Psoas muscle (tissue), 8 donors: ENCODE data around the gene CCNY. TPM values are rescaled to one million over a fixed set of nuclear protein-coding genes. Genes with fewer than 3 reads are reported as not detected.
A peak's percentile ranks its signal among the peaks of the same experiment; 100 is the strongest.

Source experiments
- ATAC-seq, 4 donors: fragments of 200-7000 bp; cut with Tn5 transposase; one replicate each; pipeline ENCODE4 v1.9.1; 2020; ENCODE audit warnings: moderate library complexity in 3 of 4, mild to moderate bottlenecking in 2 of 4
- DNase-seq, 2 donors: peaks; one replicate each; pipeline ENCODE4 v3.0.0-alpha.2; 2020
- H3K27ac ChIP-seq: fragments of 200-600 bp; one replicate; pipeline ENCODE4 v1.8.0; 2022
- H3K27me3 ChIP-seq, 3 donors: fragments of 200-600 bp in 1 of 3; one replicate each; pipeline versions ENCODE4 v1.6.1 to v1.8.0; 2013 to 2022; ENCODE audit warnings: low read length in 2 of 3, mild to moderate bottlenecking in 2 of 3, moderate library complexity in 1 of 3; ENCODE audit not compliant: insufficient read depth in 3 of 3
- H3K36me3 ChIP-seq, 2 donors: fragments of 200-600 bp in 1 of 2; one replicate each; pipeline versions ENCODE4 v1.6.1 to v1.8.0; 2013 to 2022; ENCODE audit warnings: low read depth in 1 of 2, mild to moderate bottlenecking in 1 of 2, moderate library complexity in 1 of 2; ENCODE audit not compliant: insufficient read depth in 1 of 2
- H3K4me1 ChIP-seq: fragments of 200-600 bp; one replicate; pipeline ENCODE4 v1.8.0; 2022
- H3K4me3 ChIP-seq: fragments of 200-600 bp; one replicate; pipeline ENCODE4 v1.8.0; 2022; ENCODE audit warnings: mild to moderate bottlenecking
- H3K9me3 ChIP-seq: fragments of 200-600 bp; one replicate; pipeline ENCODE4 v1.8.0; 2022
- WGBS, 3 donors: extraction: QIAGEN DNeasy Blood & Tissue Kit; methylation state at CpG; one replicate each; pipeline versions ENCODE4 v1.1.6 to v1.1.7; 2013; 5-methylcytosine and 5-hydroxymethylcytosine counted together
- intact Hi-C, 2 donors: fragments of 100-400 bp; cut with DNase I; formaldehyde crosslinking; loops; one replicate each; pipeline versions ENCODE4 v1.11.0 to v1.14.2; 2022
- polyA plus RNA-seq, 3 donors: library from polyadenylated mRNA; stranded (reverse); fragments of 200-250 nt; gene quantifications; one replicate each; pipeline ENCODE4 v1.2.3, GENCODE V29; 2013
- total RNA-seq, 4 donors: library from RNA; stranded (reverse); fragmentation: NEBNext Ultra II Directional in 2 of 4; extraction: Animal tissue kit (Norgen Biotek cat#: 25700) in 2 of 4; gene quantifications; one replicate each; pipeline versions ENCODE4 v1.2.1 to v1.2.4, GENCODE V29; 2021 to 2023
- TF ChIP-seq, protein P1 (sequence below): fragments of 200-600 bp; IDR thresholded peaks from one replicate; pipeline ENCODE4 v1.8.0; 2022; ENCODE audit warnings: antibody characterized with exemption
- donor health status: healthy with polysubstance abuse.
- donor health status: DM: no; HTN: no; CAD: no; lungs with moderate emphysema.
- donor health status: Bipolar disorder and iron deficiency.
- donor health status: healthy.
- donor health status: DM: yes; HTN: yes; CAD: no.
- donor health status: DM: no; HTN: no; CAD: no.
- donor health status: DM: no; HTN: no; CAD: no.
- donor health status: DM: yes; HTN: yes; CAD: no.

Gene CCNY
- total and polyA plus RNA-seq, 7 donors = 21.2 to 55.8 (median 47.0) TPM

DNA sequence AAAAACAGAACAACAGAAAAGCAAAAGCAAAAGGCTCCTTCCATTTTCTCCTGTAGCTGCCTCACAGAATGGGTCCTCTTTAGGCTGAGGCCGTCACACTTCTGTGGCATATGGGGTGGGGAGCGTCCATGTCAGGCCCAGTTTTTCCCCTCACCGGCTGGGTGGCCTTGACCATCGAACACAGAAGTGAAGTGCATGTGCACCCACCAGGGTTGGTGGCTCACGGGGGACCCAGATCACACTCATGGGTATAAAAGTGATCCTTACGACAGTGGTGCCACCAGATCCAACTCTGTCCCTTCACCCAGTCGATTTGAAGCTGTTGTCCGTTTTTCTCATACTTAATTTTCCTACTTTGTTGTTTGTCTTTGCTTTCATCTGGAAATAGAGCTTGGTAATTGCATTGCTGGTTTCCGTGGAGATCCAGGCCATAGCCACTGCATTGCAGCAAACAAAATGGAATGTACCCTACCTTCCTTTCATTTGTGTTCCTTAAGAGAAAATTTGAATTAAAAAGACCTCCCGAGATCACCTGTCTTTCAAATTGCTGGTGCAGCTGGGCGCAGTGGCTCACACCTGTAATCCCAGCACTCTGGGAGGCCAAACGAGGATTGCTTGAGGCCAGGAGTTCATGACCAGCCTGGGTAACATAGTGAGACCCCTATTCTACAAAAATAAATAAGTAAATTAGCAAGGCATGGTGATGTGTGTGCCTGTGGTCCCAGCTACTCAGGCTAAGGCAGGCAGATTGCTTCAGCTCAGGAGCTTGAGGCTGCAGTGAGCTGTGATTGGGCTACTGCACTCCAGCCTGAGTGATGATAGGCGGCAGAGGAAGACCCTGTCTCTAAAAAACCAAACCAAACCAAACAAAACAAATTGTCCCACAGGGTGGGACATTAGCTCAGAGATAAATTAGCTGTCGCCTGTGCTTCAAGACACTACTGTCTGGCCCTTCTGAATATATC, 258.1 kb downstream of the CCNY start:
- intact Hi-C loops = loop anchor here in 1 of 2 donors (10.0 kb wide), 1 partner anchor 340 kb away; no protein-coding TSS in a partner anchor
- TF ChIP-seq, protein P1, sequence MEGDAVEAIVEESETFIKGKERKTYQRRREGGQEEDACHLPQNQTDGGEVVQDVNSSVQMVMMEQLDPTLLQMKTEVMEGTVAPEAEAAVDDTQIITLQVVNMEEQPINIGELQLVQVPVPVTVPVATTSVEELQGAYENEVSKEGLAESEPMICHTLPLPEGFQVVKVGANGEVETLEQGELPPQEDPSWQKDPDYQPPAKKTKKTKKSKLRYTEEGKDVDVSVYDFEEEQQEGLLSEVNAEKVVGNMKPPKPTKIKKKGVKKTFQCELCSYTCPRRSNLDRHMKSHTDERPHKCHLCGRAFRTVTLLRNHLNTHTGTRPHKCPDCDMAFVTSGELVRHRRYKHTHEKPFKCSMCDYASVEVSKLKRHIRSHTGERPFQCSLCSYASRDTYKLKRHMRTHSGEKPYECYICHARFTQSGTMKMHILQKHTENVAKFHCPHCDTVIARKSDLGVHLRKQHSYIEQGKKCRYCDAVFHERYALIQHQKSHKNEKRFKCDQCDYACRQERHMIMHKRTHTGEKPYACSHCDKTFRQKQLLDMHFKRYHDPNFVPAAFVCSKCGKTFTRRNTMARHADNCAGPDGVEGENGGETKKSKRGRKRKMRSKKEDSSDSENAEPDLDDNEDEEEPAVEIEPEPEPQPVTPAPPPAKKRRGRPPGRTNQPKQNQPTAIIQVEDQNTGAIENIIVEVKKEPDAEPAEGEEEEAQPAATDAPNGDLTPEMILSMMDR = no peak

DNA sequence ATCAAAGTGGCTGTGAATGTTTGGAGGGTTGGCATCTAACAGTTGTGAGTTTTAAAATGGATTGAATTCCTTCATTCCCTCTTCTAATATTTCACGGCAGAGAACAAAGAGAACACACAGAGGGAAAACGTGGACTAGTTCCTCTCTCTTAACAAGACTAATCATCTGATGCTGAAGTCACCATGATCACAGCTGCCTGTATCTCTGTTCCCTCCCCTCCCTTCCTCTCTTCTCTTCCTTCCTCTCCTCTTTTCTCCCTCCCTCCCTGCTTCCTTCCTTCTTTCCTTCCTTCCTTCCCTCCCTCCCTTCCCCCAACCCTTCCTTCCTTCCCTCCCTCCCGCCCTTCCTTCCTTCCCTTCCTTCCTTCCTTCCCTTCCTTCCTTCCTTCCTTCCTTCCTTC, 258.8 kb downstream of the CCNY start:
- TF ChIP-seq, protein P1 = no peak
- Histone ChIP-seq H3K36me3 (no peaks in the 10 kb centered on the region), H3K4me3 (no peak overlapping the region), H3K4me1 (no peaks in the 10 kb centered on the region), H3K27ac (no peak overlapping the region), H3K9me3 (no peaks in the 10 kb centered on the region), H3K27me3 (no peaks in the 10 kb centered on the region)
- DNase-seq (no peak), ATAC-seq (no peak)
- WGBS, 3 donors = 24 to 31% (median 30%) methylated on average over 3 of the region's 3 CpGs
- intact Hi-C loops = loop anchor here in 1 of 2 donors (10.0 kb wide), 1 partner anchor 340 kb away; no protein-coding TSS in a partner anchor

More for the DNA sequence above, 258.1 kb downstream of the CCNY start:
- WGBS, 3 donors = 72 to 73% (median 72%) methylated on average over 14 of the region's 14 CpGs
- ATAC-seq (no peak), DNase-seq (no peak)
- Histone ChIP-seq H3K9me3 (no peaks in the 10 kb centered on the region), H3K36me3 (no peaks in the 10 kb centered on the region), H3K4me3 (no peak overlapping the region), H3K4me1 (no peaks in the 10 kb centered on the region), H3K27ac (no peak overlapping the region), H3K27me3 (no peaks in the 10 kb centered on the region)

DNA sequence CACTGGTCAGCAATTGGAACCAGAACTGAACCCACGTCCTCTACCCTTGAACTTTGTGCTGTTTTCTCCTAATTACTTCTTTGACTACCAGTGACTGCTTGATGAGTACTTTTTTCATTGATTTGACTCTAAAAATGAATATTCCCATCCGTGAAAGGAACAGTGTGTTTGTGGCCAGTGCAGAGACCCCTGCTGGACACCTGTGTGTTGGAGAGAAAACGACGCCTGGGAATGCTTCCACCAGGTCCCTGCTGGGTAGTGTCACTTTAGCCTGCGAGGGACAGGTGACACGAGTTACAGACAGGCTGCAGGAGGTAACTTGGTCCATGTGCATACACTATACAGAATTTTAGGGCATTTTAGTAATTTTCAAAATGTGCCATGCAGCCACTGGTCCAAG, 262.1 kb downstream of the CCNY start:
- TF ChIP-seq, protein P1 = peak; percentile 33
- WGBS, 3 donors = 46 to 49% (median 48%) methylated on average over 6 of the region's 6 CpGs
- Histone ChIP-seq H3K36me3 (no peaks in the 10 kb centered on the region), H3K9me3 (no peaks in the 10 kb centered on the region), H3K4me3 (no peak overlapping the region), H3K27ac (no peak overlapping the region), H3K4me1 (no peaks in the 10 kb centered on the region), H3K27me3 (peaks cover 0 to 5% (median 0%) of the 10 kb centered on the region in 3 donors)
- ATAC-seq (no peak), DNase-seq (no peak)
- intact Hi-C loops = loop anchor here in 1 of 2 donors (10.0 kb wide), 1 partner anchor 344 kb away; no protein-coding TSS in a partner anchor

DNA sequence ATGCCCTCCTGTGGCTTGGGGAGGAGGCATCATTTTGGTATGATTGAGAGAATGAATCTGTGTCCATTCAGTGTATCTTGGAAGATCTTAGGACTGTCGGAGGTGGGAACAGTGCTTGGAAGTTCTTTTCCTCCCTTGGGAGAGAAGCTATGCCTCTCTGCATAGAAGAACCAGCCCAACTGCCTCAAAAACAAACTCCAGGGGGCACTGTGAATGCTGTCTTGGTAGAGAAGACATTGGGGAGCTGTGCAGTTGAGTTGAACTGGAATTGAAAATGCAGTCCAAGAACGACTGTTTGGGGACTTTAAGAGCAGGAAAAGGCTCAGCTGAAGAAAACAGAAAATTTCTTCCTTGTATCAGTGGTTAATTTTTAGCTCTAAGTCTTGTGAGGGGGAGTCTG, 263.9 kb downstream of the CCNY start:
- Histone ChIP-seq H3K27me3 (peaks cover 0 to 20% (median 0%) of the 10 kb centered on the region in 3 donors), H3K4me3 (no peak overlapping the region), H3K27ac (no peak overlapping the region), H3K36me3 (no peaks in the 10 kb centered on the region), H3K9me3 (no peaks in the 10 kb centered on the region), H3K4me1 (no peaks in the 10 kb centered on the region)
- WGBS, 3 donors = 64 to 73% (median 65%) methylated on average over 2 of the region's 2 CpGs
- ATAC-seq (no peak), DNase-seq (no peak)
- TF ChIP-seq, protein P1 = no peak
- intact Hi-C loops = no loop called here
